GM18951 (cell line): ENCODE data around the gene PKP1.
"Not testable (repeated sequence)": the region's sequence is repeated elsewhere in the genome, so short reads cannot be mapped to it uniquely, and the experiment has no call there.

ENCODE experiments used
- POLR2A ChIP-seq: IDR thresholded peaks from 4 replicates; pipeline ENCODE4 v1.6.1; 2011; ENCODE audit warnings: mild to moderate bottlenecking; ENCODE audit not compliant: insufficient read length, insufficient read depth; ENCODE audit errors: extremely low read depth
- in situ Hi-C: fragments of 300-500 bp; cut with MboI; formaldehyde crosslinking; loops from one replicate; pipeline ENCODE4 v1.12.0; 2022; ENCODE audit warnings: low sequenced_read_pairs, mixed read lengths, inconsistent platforms; ENCODE audit not compliant: unreplicated experiment

PKP1 gene

DNA sequence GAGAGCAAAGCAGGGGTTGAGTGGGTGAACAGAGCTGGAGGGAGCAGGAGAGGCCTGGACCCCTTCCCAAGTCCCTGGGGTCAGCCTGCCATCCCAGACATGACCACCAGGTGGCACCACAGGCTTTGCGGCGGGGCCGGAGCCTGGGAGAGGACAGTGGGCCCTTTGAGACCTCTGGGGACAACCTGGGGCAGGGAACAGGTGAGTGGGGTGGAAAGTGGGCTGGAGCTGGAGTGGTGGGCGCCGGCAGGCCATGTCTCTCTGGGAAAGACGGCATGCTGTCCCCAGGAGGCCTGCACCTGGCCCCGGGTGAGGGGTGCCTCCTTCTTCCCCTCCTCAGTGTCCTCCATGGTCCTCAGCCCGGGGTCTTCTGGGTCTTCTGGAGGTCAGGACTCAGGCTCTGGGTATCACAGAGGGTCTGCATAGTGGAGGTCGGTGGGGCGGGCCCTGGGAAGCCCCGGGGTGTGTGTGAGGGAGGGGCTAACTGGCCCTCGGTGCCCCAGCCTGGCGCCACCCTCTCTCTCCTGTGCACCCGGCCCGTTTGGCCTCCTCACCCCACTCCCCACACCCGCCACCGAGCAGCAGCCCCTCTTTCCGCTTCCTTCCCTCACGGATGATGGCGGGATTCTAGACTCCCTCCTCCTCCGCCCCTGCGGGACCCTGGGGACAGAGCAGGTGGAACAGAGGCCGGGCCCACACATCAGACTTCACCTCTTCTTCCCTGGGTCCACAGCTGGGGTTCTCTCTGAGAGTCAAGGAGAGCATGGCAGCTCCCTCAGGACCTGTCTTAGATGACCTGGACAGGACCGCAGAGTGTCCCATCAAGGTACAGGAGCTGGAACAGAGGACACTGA lies 28.5 kb upstream of the PKP1 start:
- TF ChIP-seq POLR2A: no peak
- in situ Hi-C loops: no loop called here

DNA sequence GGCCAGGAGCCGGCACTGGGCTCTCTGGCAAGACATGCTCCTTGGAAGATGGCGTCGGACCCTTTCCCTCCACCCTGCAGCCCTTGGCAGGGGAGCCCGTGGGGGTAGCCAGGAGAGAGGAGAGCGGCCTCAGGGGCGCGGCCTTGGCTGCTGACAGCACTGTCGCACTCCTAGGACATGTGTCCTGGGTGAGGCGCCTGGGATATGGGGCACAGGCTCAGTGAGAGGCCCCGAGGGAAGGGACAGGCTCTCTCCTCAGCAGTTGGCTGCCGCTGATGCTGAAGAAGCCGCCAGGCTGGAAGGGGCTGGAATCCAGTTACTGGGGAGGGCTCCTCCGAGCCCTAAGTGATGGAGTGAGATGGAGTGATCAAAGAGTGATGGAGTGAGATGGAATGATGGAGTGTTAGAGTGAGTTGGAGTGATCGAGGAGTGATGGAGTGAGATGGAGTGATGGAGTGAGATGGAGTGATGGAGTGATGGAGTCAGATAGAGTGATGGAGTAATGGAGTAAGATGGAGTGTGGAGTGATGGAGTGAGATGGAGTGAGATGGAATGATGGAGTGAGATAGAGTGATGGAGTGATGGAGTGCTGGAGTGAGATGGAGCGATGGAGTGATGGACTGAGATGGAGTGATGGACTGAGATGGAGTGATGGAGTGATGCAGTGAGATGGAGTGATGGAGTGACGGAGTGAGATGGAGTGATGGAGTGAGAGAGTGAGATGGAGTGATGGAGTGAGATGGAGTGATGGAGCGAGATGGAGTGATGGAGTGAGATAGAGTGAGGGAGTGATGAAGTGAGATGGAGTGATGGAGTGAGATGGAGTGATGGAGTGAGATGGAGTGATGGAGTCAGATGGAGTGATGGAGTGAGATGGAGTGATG lies 27.6 kb upstream of the PKP1 start:
- in situ Hi-C loops: no loop called here
- TF ChIP-seq POLR2A: no peak

- in situ Hi-C loops: not testable (repeated sequence)
Measured at GRCh38 chr1:201258132-201258531, 25.2 kb upstream of the PKP1 start.

DNA sequence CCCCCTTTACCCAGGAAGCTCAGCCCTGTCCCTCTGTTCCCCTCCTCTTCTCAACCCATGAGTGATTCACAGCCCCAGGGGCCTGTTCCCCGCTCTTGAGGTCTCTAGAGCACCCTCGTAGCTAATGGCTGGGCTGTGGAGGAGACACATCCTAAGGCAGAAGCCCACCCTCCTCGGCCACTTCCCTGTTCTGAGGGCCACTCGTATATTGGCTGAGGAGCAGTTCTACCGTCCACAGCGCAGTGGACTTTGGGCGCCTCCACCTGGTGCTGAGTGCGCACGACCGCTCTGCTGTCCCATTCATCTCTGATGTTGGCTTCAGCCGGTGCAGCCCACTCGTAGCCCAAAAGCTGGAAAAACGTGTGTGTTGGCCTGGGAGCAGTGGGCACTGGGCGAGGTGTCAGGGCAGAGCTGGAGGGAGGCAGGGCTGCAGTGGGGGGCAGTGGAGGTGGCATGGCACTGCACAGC lies 24.5 kb upstream of the PKP1 start:
- TF ChIP-seq POLR2A: no peak
- in situ Hi-C loops: no loop called here

- TF ChIP-seq POLR2A: no peak
- in situ Hi-C loops: no loop called here
Measured at GRCh38 chr1:201259476-201260235, 23.6 kb upstream of the PKP1 start.

DNA sequence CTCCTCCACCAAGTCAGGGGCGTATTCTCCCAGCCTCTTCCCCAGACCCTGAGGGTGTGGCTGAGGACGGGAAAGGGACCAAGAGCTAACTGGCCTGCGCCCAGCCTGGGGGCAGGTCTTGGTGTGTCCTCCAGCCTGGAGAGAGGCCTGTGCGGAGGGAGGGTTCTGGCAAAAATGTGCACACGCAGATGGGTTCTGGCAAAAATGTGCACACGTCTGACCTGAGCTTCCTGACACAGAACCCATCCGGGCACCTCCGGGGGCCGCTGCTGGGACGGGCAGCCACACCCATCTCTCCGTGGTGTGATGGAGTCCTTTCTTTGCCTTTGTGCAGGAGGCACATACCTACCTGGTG lies 23.1 kb upstream of the PKP1 start:
- TF ChIP-seq POLR2A: no peak
- in situ Hi-C loops: no loop called here

- in situ Hi-C loops: no loop called here
- no peak for TF ChIP-seq POLR2A
Measured at GRCh38 chr1:201260648-201261311, 22.5 kb upstream of the PKP1 start.

GRCh38 chr1:201261771-201262547 lies 21.3 kb upstream of the PKP1 start:
- TF ChIP-seq POLR2A: no peak
- in situ Hi-C loops: no loop called here

GRCh38 chr1:201262963-201263608 lies 20.2 kb upstream of the PKP1 start:
- in situ Hi-C loops: no loop called here

DNA sequence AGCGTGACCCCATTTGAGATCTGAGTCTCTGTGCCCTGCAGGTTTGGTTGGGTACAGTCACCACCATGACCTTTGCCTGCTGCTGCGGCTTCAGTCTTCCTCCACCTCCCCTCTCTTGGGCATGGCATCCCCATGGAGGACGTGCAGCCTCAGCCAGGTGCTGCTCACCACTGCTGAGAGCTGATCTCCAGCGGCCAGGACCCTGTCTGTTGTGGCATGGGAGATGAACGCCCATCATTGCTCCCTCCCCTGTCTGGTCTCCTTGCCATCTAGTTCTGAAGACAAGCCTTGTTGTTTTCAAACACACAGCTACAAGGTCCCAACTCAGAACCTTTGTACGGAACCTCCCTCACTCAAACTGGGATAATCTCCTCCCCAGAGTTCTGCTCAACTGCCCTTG lies 19.2 kb upstream of the PKP1 start:
- in situ Hi-C loops: no loop called here
- no peak for TF ChIP-seq POLR2A

More at GRCh38 chr1:201262963-201263608, 20.2 kb upstream of the PKP1 start:
- no peak for TF ChIP-seq POLR2A

GRCh38 chr1:201264554-201264953 lies 18.8 kb upstream of the PKP1 start:
- in situ Hi-C loops: no loop called here
- TF ChIP-seq POLR2A: no peak
